ENCODE results near the gene TEX36.

Gene TEX36

GRCh38 chr10:125661941-125662515, 20.9 kb downstream of the TEX36 start:
- TF ChIP-seq FOXP2 (optimal IDR thresholded peaks at IDR 0.05; ENCODE audit: borderline replicate concordance, extremely low read depth, extremely low read length, insufficient read depth) (no peak), REST (IDR thresholded peaks at IDR 0.05; ENCODE audit: insufficient read depth in 1 of 2, low read depth in 2 of 2, low read length in 2 of 2) (no peak), TAF1 (IDR thresholded peaks at IDR 0.05; ENCODE audit: borderline replicate concordance, insufficient read depth, low read length) (no peak), POLR2AphosphoS5 (IDR thresholded peaks at IDR 0.05; ENCODE audit: low read depth, low read length) (no peak), SIN3A (IDR thresholded peaks at IDR 0.05; ENCODE audit: borderline replicate concordance, insufficient read depth, low read length) (no peak)

GRCh38 chr10:125661431-125661940, 21.5 kb downstream of the TEX36 start:
- TF ChIP-seq POLR2AphosphoS5 (IDR thresholded peaks at IDR 0.05; ENCODE audit: low read depth, low read length): no peak
- TF ChIP-seq SIN3A (IDR thresholded peaks at IDR 0.05; ENCODE audit: borderline replicate concordance, insufficient read depth, low read length): no peak
- TF ChIP-seq TAF1 (IDR thresholded peaks at IDR 0.05; ENCODE audit: borderline replicate concordance, insufficient read depth, low read length): no peak
- TF ChIP-seq FOXP2 (optimal IDR thresholded peaks at IDR 0.05; ENCODE audit: borderline replicate concordance, extremely low read depth, extremely low read length, insufficient read depth): no peak
- no peak for TF ChIP-seq REST (IDR thresholded peaks at IDR 0.05; ENCODE audit: insufficient read depth in 1 of 2, low read depth in 2 of 2, low read length in 2 of 2)

- no peak for TF ChIP-seq SIN3A (IDR thresholded peaks at IDR 0.05; ENCODE audit: borderline replicate concordance, insufficient read depth, low read length)
- no peak for TF ChIP-seq REST (IDR thresholded peaks at IDR 0.05; ENCODE audit: insufficient read depth in 1 of 2, low read depth in 2 of 2, low read length in 2 of 2)
- no peak for TF ChIP-seq TAF1 (IDR thresholded peaks at IDR 0.05; ENCODE audit: borderline replicate concordance, insufficient read depth, low read length)
- TF ChIP-seq POLR2AphosphoS5 (IDR thresholded peaks at IDR 0.05; ENCODE audit: low read depth, low read length): no peak
- no peak for TF ChIP-seq FOXP2 (optimal IDR thresholded peaks at IDR 0.05; ENCODE audit: borderline replicate concordance, extremely low read depth, extremely low read length, insufficient read depth)
Observed at GRCh38 chr10:125659071-125659470, 23.9 kb downstream of the TEX36 start.

DNA sequence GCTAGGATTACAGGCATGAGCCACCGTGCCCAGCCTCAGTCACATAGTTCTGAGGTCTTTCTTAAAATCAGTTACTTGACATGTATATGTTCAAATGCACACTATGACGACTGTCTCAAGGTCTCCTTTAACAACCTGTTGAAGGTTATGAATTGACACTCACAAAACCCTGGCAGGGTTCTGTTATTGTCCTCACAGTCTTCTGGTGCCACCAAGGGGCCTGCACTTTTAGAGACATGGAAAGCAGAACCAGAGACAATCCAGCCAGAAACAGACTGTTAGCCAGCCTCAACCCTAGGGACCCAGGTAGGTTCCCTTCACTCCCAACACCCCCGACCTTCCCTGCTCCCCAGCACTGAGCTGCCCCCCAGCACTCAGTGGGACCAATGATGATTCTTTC, 26.4 kb downstream of the TEX36 start:
- TF ChIP-seq REST (IDR thresholded peaks at IDR 0.05; ENCODE audit: insufficient read depth in 1 of 2, low read depth in 2 of 2, low read length in 2 of 2): no peak
- no peak for TF ChIP-seq SIN3A (IDR thresholded peaks at IDR 0.05; ENCODE audit: borderline replicate concordance, insufficient read depth, low read length)
- no peak for TF ChIP-seq FOXP2 (optimal IDR thresholded peaks at IDR 0.05; ENCODE audit: borderline replicate concordance, extremely low read depth, extremely low read length, insufficient read depth)
- no peak for TF ChIP-seq POLR2AphosphoS5 (IDR thresholded peaks at IDR 0.05; ENCODE audit: low read depth, low read length)
- TF ChIP-seq TAF1 (IDR thresholded peaks at IDR 0.05; ENCODE audit: borderline replicate concordance, insufficient read depth, low read length): no peak

All from PFSK-1 (cell line).